Mesodermal cell (in vitro differentiated cells): Measurements from ENCODE around the gene MAN1C1.

ENCODE experiments used
- H3K27ac ChIP-seq: 2 replicates; pipeline ENCODE4 v1.7.0; 2013; ENCODE audit warnings: mild to moderate bottlenecking, low read depth, low read length, moderate library complexity; ENCODE audit not compliant: severe bottlenecking
- H3K36me3 ChIP-seq: 2 replicates; pipeline ENCODE4 v1.7.1; 2013; ENCODE audit warnings: mild to moderate bottlenecking, low read length, moderate library complexity; ENCODE audit not compliant: control insufficient read depth, insufficient read depth
- H3K4me1 ChIP-seq: one replicate; pipeline ENCODE4 v1.7.1; 2013; ENCODE audit warnings: mild to moderate bottlenecking, low read length; ENCODE audit not compliant: insufficient read depth, control insufficient read depth, poor library complexity, severe bottlenecking
- H3K4me3 ChIP-seq: 2 replicates; pipeline ENCODE4 v1.7.0; 2013; ENCODE audit warnings: low read length, control low read depth, mild to moderate bottlenecking; ENCODE audit not compliant: insufficient read depth, poor library complexity, severe bottlenecking; ENCODE audit errors: extremely low read depth
- H3K9me3 ChIP-seq: 2 replicates; pipeline ENCODE4 v1.7.1; 2013; ENCODE audit warnings: mild to moderate bottlenecking, low read length, moderate library complexity; ENCODE audit not compliant: control insufficient read depth
- WGBS, 2 experiments: methylation state at CpG; one replicate each; pipeline ENCODE4 v1.1.5; 2013; ENCODE audit warnings: missing lambda C conversion rate in 2 of 2; ENCODE audit not compliant: insufficient coverage in 2 of 2; 5-methylcytosine and 5-hydroxymethylcytosine counted together

The MAN1C1 gene

GRCh38 chr1:25640646-25641328, 24.2 kb downstream of the MAN1C1 start:
- no peaks in the 10 kb centered on the region for H3K9me3 ChIP-seq
- WGBS, 2 experiments = 74 to 79% methylated on average over 9 of the region's 10 CpGs
- no peak overlapping the region for H3K4me3 ChIP-seq
- H3K4me1 ChIP-seq = no peaks in the 10 kb centered on the region
- H3K36me3 ChIP-seq = no peaks in the 10 kb centered on the region
- H3K27ac ChIP-seq = no peak overlapping the region

GRCh38 chr1:25641329-25641725, 24.7 kb downstream of the MAN1C1 start:
- Histone ChIP-seq H3K4me1 (no peaks in the 10 kb centered on the region), H3K36me3 (no peaks in the 10 kb centered on the region), H3K9me3 (no peaks in the 10 kb centered on the region), H3K4me3 (no peak overlapping the region), H3K27ac (no peak overlapping the region)
- 94 to 95% methylated on average over 3 to 4 of the region's 4 CpGs for WGBS, 2 experiments

- H3K4me3 ChIP-seq = no peak overlapping the region
- no peaks in the 10 kb centered on the region for H3K9me3 ChIP-seq
- WGBS, 2 experiments = 85 to 88% methylated on average over 7 of the region's 8 CpGs
- H3K27ac ChIP-seq = no peak overlapping the region
- no peaks in the 10 kb centered on the region for H3K36me3 ChIP-seq
- H3K4me1 ChIP-seq = no peaks in the 10 kb centered on the region
These were observed 25.5 kb downstream of the MAN1C1 start for GRCh38 chr1:25641931-25642573.

GRCh38 chr1:25642574-25643108, 26.1 kb downstream of the MAN1C1 start:
- H3K4me1 ChIP-seq = no peaks in the 10 kb centered on the region
- H3K36me3 ChIP-seq = no peaks in the 10 kb centered on the region
- no peak overlapping the region for H3K27ac ChIP-seq
- 86 to 91% methylated on average over 7 of the region's 8 CpGs for WGBS, 2 experiments
- no peak overlapping the region for H3K4me3 ChIP-seq
- H3K9me3 ChIP-seq = no peaks in the 10 kb centered on the region

GRCh38 chr1:25643929-25644328, 27.3 kb downstream of the MAN1C1 start:
- H3K36me3 ChIP-seq = no peaks in the 10 kb centered on the region
- H3K27ac ChIP-seq = no peak overlapping the region
- H3K4me3 ChIP-seq = no peak overlapping the region
- H3K9me3 ChIP-seq = no peaks in the 10 kb centered on the region
- H3K4me1 ChIP-seq = peaks cover 1% of the 10 kb centered on the region
- 89 to 93% methylated on average over 7 of the region's 7 CpGs for WGBS, 2 experiments

- Histone ChIP-seq H3K9me3 (no peaks in the 10 kb centered on the region), H3K36me3 (no peaks in the 10 kb centered on the region), H3K27ac (no peak overlapping the region), H3K4me3 (no peak overlapping the region), H3K4me1 (peaks cover 3% of the 10 kb centered on the region)
- WGBS, 2 experiments = 71 to 79% methylated on average over 4 of the region's 4 CpGs
These were observed 28.4 kb downstream of the MAN1C1 start for GRCh38 chr1:25644962-25645361.

- 93 to 94% methylated on average over 14 to 16 of the region's 23 CpGs for WGBS, 2 experiments
- Histone ChIP-seq H3K9me3 (no peaks in the 10 kb centered on the region), H3K36me3 (no peaks in the 10 kb centered on the region), H3K4me3 (no peak overlapping the region), H3K4me1 (peaks cover 3% of the 10 kb centered on the region), H3K27ac (no peak overlapping the region)
These were observed 29.2 kb downstream of the MAN1C1 start for GRCh38 chr1:25645637-25646400.

GRCh38 chr1:25647106-25647505, 30.5 kb downstream of the MAN1C1 start:
- Histone ChIP-seq H3K36me3 (no peaks in the 10 kb centered on the region), H3K9me3 (no peaks in the 10 kb centered on the region), H3K4me3 (no peak overlapping the region), H3K4me1 (peaks cover 3% of the 10 kb centered on the region), H3K27ac (no peak overlapping the region)
- WGBS, 2 experiments = 84 to 86% methylated on average over 3 to 4 of the region's 4 CpGs

GRCh38 chr1:25647863-25648262, 31.3 kb downstream of the MAN1C1 start:
- H3K9me3 ChIP-seq = no peaks in the 10 kb centered on the region
- WGBS, 2 experiments = 97 to 100% methylated on average over 4 to 5 of the region's 5 CpGs
- H3K4me3 ChIP-seq = no peak overlapping the region
- H3K36me3 ChIP-seq = no peaks in the 10 kb centered on the region
- H3K4me1 ChIP-seq = peaks cover 3% of the 10 kb centered on the region
- H3K27ac ChIP-seq = no peak overlapping the region

- Histone ChIP-seq H3K9me3 (no peaks in the 10 kb centered on the region), H3K4me3 (no peak overlapping the region)
- WGBS, 2 experiments = 88 to 96% methylated on average over 3 to 5 of the region's 6 CpGs
These were observed 32.3 kb downstream of the MAN1C1 start for GRCh38 chr1:25648681-25649440.

More at GRCh38 chr1:25648681-25649440, 32.3 kb downstream of the MAN1C1 start:
- Histone ChIP-seq H3K36me3 (no peaks in the 10 kb centered on the region), H3K4me1 (peaks cover 3% of the 10 kb centered on the region), H3K27ac (no peak overlapping the region)
